Ishikawa (cell line): ENCODE measurements around the gene SLC46A2.

Experiments
- CEBPB ChIP-seq: IDR thresholded peaks from 2 replicates; pipeline ENCODE4 v1.6.1; 2012
- CREB1 ChIP-seq: IDR thresholded peaks from 2 replicates; pipeline ENCODE4 v1.6.1; 2012; ENCODE audit warnings: low read depth
- EGR1 ChIP-seq: IDR thresholded peaks from 2 replicates; pipeline ENCODE4 v1.6.1; 2012
- EP300 ChIP-seq: IDR thresholded peaks from 2 replicates; pipeline ENCODE4 v1.6.1; 2012; ENCODE audit warnings: borderline replicate concordance
- FOXM1 ChIP-seq: IDR thresholded peaks from 2 replicates; pipeline ENCODE4 v1.6.1; 2012; ENCODE audit warnings: low read depth, borderline replicate concordance
- MAX ChIP-seq: IDR thresholded peaks from 2 replicates; pipeline ENCODE4 v1.6.1; 2012
- NFIC ChIP-seq: IDR thresholded peaks from 2 replicates; pipeline ENCODE4 v1.6.1; 2012
- RAD21 ChIP-seq: IDR thresholded peaks from 2 replicates; pipeline ENCODE4 v1.6.1; 2012; ENCODE audit warnings: low read depth
- REST ChIP-seq: IDR thresholded peaks from 2 replicates; pipeline ENCODE4 v1.6.1; 2012; ENCODE audit warnings: low read depth, mild to moderate bottlenecking
- TAF1 ChIP-seq: IDR thresholded peaks from 2 replicates; pipeline ENCODE4 v1.6.1; 2012; ENCODE audit warnings: low read depth, mild to moderate bottlenecking
- TCF12 ChIP-seq: IDR thresholded peaks from 2 replicates; pipeline ENCODE4 v1.6.1; 2012; ENCODE audit warnings: low read depth
- TEAD4 ChIP-seq: IDR thresholded peaks from 2 replicates; pipeline ENCODE4 v1.6.1; 2012
- USF1 ChIP-seq: IDR thresholded peaks from 2 replicates; pipeline ENCODE4 v1.6.1; 2012
- YY1 ChIP-seq: IDR thresholded peaks from 2 replicates; pipeline ENCODE4 v1.6.1; 2012; ENCODE audit warnings: low read depth
- ZBTB7A ChIP-seq: IDR thresholded peaks from 2 replicates; pipeline ENCODE4 v1.6.1; 2012; ENCODE audit warnings: low read depth

Gene SLC46A2

GRCh38 chr9:112873773-112874405 is 16.8 kb downstream of the SLC46A2 start:
- no peak for TF ChIP-seq TCF12
- no peak for TF ChIP-seq FOXM1
- TF ChIP-seq NFIC = no peak
- no peak for TF ChIP-seq ZBTB7A
- no peak for TF ChIP-seq CEBPB
- no peak for TF ChIP-seq REST
- TF ChIP-seq EP300 = no peak
- TF ChIP-seq TEAD4 = no peak
- no peak for TF ChIP-seq YY1

- TF ChIP-seq RAD21 = no peak
- TF ChIP-seq ZBTB7A = no peak
- no peak for TF ChIP-seq MAX
- no peak for TF ChIP-seq USF1
- no peak for TF ChIP-seq EGR1
- no peak for TF ChIP-seq TAF1
- no peak for TF ChIP-seq CEBPB
- TF ChIP-seq FOXM1 = no peak
- no peak for TF ChIP-seq EP300
- TF ChIP-seq REST = no peak
- TF ChIP-seq YY1 = no peak
- TF ChIP-seq TEAD4 = no peak
- no peak for TF ChIP-seq CREB1
- TF ChIP-seq TCF12 = no peak
Measured at GRCh38 chr9:112872019-112872418, 18.7 kb downstream of the SLC46A2 start.

GRCh38 chr9:112870556-112870955 is 20.1 kb downstream of the SLC46A2 start:
- TF ChIP-seq MAX = no peak
- TF ChIP-seq YY1 = no peak
- TF ChIP-seq CREB1 = no peak
- TF ChIP-seq NFIC = no peak
- TF ChIP-seq RAD21 = no peak
- TF ChIP-seq EGR1 = no peak

GRCh38 chr9:112869917-112870316 is 20.8 kb downstream of the SLC46A2 start:
- TF ChIP-seq ZBTB7A (no peak), REST (no peak), EP300 (no peak), EGR1 (no peak), YY1 (no peak), USF1 (no peak), FOXM1 (no peak), NFIC (no peak)

GRCh38 chr9:112869041-112869529 is 21.6 kb downstream of the SLC46A2 start:
- no peak for TF ChIP-seq YY1
- no peak for TF ChIP-seq CREB1
- no peak for TF ChIP-seq FOXM1
- TF ChIP-seq REST = no peak
- no peak for TF ChIP-seq TCF12
- no peak for TF ChIP-seq NFIC
- TF ChIP-seq MAX = no peak
- no peak for TF ChIP-seq ZBTB7A
- no peak for TF ChIP-seq RAD21
- TF ChIP-seq USF1 = no peak
- no peak for TF ChIP-seq EGR1
- TF ChIP-seq TEAD4 = no peak
- no peak for TF ChIP-seq EP300
- TF ChIP-seq TAF1 = no peak
- no peak for TF ChIP-seq CEBPB
